Smooth muscle cell (in vitro differentiated cells): ENCODE results near the gene ITSN1. TPM values are rescaled to one million over a fixed set of nuclear protein-coding genes. Genes with fewer than 3 reads are reported as not detected.

ENCODE experiments used
- DNase-seq: peaks from one replicate; lab custom pipeline; 2025; ENCODE audit not compliant: unreplicated experiment; lab: John Stamatoyannopoulos, UW
- H2AFZ ChIP-seq: fragments of 200-600 bp; sonication (generic); 2 replicates; pipeline ENCODE4 v1.6.0; 2016; ENCODE audit warnings: antibody characterized with exemption, low read depth, mild to moderate bottlenecking
- H3F3A ChIP-seq: fragments of 200-600 bp; sonication (generic); 2 replicates; pipeline ENCODE4 v1.6.0; 2017; ENCODE audit warnings: antibody characterized with exemption, low read depth
- H3K27ac ChIP-seq: fragments of 200-600 bp; sonication (generic); 2 replicates; pipeline ENCODE4 v1.5.1; 2016; ENCODE audit warnings: low read depth, mild to moderate bottlenecking
- H3K27me3 ChIP-seq: fragments of 200-600 bp; sonication (generic); 2 replicates; pipeline ENCODE4 v1.6.1; 2016; ENCODE audit warnings: low read depth, mild to moderate bottlenecking
- H3K36me3 ChIP-seq: fragments of 200-600 bp; sonication (generic); 2 replicates; pipeline ENCODE4 v1.5.1; 2016; ENCODE audit warnings: low read depth
- H3K4me1 ChIP-seq: fragments of 200-600 bp; sonication (generic); 2 replicates; pipeline ENCODE4 v1.5.1; 2016; ENCODE audit warnings: low read depth
- H3K4me2 ChIP-seq: fragments of 200-600 bp; sonication (generic); 2 replicates; pipeline ENCODE4 v1.6.0; 2016; ENCODE audit warnings: mild to moderate bottlenecking
- H3K4me3 ChIP-seq: fragments of 200-600 bp; sonication (generic); 2 replicates; pipeline ENCODE4 v1.5.1; 2016; ENCODE audit warnings: mild to moderate bottlenecking
- H3K79me2 ChIP-seq: fragments of 200-600 bp; sonication (generic); 2 replicates; pipeline ENCODE4 v1.6.0; 2016; ENCODE audit warnings: low read depth, mild to moderate bottlenecking
- H3K9ac ChIP-seq: fragments of 200-600 bp; sonication (generic); 2 replicates; pipeline ENCODE4 v1.6.0; 2016; ENCODE audit warnings: low read depth
- H3K9me3 ChIP-seq: fragments of 200-600 bp; sonication (generic); replicated peaks from 2 replicates; pipeline ENCODE4 v1.5.1; 2016; ENCODE audit warnings: low read depth
- H4K20me1 ChIP-seq: fragments of 200-600 bp; sonication (generic); 2 replicates; pipeline ENCODE4 v1.6.0; 2016; ENCODE audit warnings: low read depth
- WGBS: methylation state at CpG from one replicate; pipeline ENCODE4 v1.1.7; 2016; ENCODE audit warnings: low lambda C conversion rate; 5-methylcytosine and 5-hydroxymethylcytosine counted together
- polyA plus RNA-seq: library from polyadenylated mRNA; unstranded; fragments of >200 nt; fragmentation: Nextera tagmentation; extraction: Ambion mirVana; gene quantifications from 2 replicates; pipeline ENCODE4 v1.2.1, GENCODE V29; 2016
- total RNA-seq: library from RNA; depleted of rRNA; stranded (reverse); fragments of >200 nt; gene quantifications from 2 replicates; pipeline ENCODE4 v1.2.3, GENCODE V29; 2014
- TF ChIP-seq, protein P1 (sequence below): fragments of 200-600 bp; sonication (generic); IDR thresholded peaks from 2 replicates; pipeline ENCODE4 v1.5.1; 2017; ENCODE audit warnings: borderline replicate concordance, mild to moderate bottlenecking, antibody characterized with exemption; ENCODE audit not compliant: insufficient read depth, poor library complexity, severe bottlenecking

ITSN1 gene
- total and polyA plus RNA-seq, 2 experiments from 2014 or later = 36.4 to 76.5 TPM

DNA sequence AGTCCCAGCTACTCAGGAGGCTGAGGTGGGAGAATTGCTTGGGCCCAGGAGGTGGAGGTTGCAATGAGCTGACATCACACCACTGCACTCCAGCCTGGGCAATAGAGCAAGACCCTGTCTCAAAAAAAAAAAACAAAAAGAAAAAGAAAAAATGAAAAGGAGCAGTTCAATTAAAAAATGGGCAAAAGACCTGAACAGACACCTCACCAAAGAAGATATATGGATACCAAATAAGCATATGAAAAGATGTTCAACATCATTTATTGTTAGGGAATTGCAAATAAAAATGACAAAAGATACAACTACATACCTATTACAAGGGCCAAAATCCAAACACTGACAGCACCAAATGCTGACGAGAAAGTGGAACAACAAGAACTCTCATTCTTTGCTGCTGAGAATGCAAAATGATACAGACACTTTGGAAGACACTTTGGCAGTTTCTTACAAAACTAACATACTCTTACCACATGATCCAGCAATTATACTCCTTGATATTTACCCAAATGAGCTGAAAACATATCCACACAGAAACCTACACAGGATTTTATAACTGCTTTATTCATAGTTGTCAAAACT is 302.0 kb downstream of the ITSN1 start:
- Histone ChIP-seq H3K79me2 (no peaks in the 10 kb centered on the region), H3K27me3 (no peaks in the 10 kb centered on the region), H2AFZ (no peak overlapping the region), H3K27ac (no peak overlapping the region), H3K36me3 (no peaks in the 10 kb centered on the region), H3K9ac (no peak overlapping the region), H4K20me1 (no peaks in the 10 kb centered on the region), H3K4me3 (no peak overlapping the region), H3K4me2 (no peak overlapping the region), H3F3A (peaks cover 27% of the 10 kb centered on the region), H3K4me1 (peaks cover 25% of the 10 kb centered on the region), H3K9me3 (no peaks in the 10 kb centered on the region)
- DNase-seq = no peak
- 96% methylated on average over 1 of the region's 1 CpG for WGBS
- TF ChIP-seq, protein P1, sequence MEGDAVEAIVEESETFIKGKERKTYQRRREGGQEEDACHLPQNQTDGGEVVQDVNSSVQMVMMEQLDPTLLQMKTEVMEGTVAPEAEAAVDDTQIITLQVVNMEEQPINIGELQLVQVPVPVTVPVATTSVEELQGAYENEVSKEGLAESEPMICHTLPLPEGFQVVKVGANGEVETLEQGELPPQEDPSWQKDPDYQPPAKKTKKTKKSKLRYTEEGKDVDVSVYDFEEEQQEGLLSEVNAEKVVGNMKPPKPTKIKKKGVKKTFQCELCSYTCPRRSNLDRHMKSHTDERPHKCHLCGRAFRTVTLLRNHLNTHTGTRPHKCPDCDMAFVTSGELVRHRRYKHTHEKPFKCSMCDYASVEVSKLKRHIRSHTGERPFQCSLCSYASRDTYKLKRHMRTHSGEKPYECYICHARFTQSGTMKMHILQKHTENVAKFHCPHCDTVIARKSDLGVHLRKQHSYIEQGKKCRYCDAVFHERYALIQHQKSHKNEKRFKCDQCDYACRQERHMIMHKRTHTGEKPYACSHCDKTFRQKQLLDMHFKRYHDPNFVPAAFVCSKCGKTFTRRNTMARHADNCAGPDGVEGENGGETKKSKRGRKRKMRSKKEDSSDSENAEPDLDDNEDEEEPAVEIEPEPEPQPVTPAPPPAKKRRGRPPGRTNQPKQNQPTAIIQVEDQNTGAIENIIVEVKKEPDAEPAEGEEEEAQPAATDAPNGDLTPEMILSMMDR = no peak

DNA sequence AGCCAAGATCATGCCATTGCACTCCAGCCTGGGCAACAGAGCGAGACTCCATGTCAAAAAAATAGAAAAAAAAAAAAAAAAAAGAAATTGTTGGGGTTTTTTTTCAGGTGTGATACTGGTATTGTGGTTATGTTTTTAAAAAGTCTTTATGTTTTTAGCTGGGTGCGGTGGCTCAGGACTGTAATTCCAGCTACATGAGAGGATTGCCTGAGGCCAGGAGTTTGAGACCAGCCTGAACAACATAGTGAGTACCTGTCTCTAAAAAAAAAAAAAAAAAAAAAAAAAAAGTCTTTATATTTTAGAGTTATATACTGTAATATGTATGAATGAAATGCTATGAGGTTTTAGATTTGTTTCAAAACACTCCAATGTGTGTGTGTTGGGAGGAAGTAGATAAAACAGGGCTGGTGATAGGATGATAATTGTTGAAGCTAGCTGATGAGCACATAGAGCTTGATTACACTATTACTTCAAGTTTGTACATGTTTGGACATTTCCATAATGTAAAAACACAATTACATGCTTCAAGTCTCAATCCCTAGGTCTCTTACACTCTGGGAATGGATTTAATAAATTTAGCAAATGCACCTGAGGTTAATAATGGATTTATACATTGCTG is 303.5 kb downstream of the ITSN1 start:
- H3K9ac ChIP-seq = no peak overlapping the region
- peaks cover 21% of the 10 kb centered on the region for H3K4me1 ChIP-seq
- no peaks in the 10 kb centered on the region for H3K79me2 ChIP-seq
- TF ChIP-seq, protein P1 = no peak
- no peaks in the 10 kb centered on the region for H4K20me1 ChIP-seq
- no peak overlapping the region for H3K4me2 ChIP-seq
- no peak for DNase-seq
- peaks cover 16% of the 10 kb centered on the region for H3F3A ChIP-seq
- no peaks in the 10 kb centered on the region for H3K9me3 ChIP-seq
- H2AFZ ChIP-seq = no peak overlapping the region
- H3K27ac ChIP-seq = peak overlapping the region; percentile 91
- no peaks in the 10 kb centered on the region for H3K27me3 ChIP-seq
- H3K36me3 ChIP-seq = no peaks in the 10 kb centered on the region
- H3K4me3 ChIP-seq = no peak overlapping the region
- 84% methylated on average over 2 of the region's 2 CpGs for WGBS

DNA sequence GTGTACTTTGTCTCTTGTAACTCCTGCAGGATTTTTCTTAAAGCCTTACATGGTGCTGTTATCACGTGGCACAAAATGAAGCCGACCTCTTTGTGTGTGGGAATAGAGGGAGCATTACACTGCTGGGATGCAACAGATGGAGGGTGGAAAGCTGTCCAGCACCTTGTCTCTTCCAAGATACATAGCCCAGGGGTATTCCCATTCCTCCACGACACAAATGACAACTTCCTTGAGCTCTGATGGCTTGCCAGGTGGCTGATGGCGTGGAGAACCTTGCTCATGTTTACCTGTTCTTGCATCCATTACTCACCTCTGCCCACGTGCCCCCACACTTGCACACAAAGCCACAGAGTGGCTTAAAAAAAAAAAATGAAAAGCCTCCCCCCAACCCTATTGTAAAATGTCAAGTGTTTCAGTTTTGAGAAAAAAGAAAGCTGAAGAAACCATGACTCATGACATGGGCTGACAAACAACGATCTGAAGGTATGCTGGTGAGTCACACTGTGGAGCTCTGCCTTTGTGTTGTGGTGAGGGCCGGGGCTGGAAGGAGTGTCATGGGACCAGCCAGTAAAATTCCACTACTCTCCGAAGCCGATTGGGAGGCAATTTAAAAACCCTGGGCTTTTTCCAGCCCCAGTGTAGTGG is 305.3 kb downstream of the ITSN1 start:
- Histone ChIP-seq H3K79me2 (no peaks in the 10 kb centered on the region), H3K27ac (peak overlapping the region; percentile 91), H3K4me1 (peaks cover 21% of the 10 kb centered on the region), H3K27me3 (no peaks in the 10 kb centered on the region), H2AFZ (no peak overlapping the region), H3K4me3 (peak overlapping the region; percentile 40), H3K9me3 (no peaks in the 10 kb centered on the region), H3K36me3 (no peaks in the 10 kb centered on the region), H3K4me2 (peak overlapping the region; percentile 82), H3F3A (peaks cover 16% of the 10 kb centered on the region), H4K20me1 (no peaks in the 10 kb centered on the region), H3K9ac (peak overlapping the region; percentile 57)
- WGBS = 9% methylated on average over 9 of the region's 9 CpGs
- no peak for DNase-seq
- TF ChIP-seq, protein P1 = no peak
